Fibroblast of peridontal ligament (primary cell): ENCODE data around the gene CCBE1.
A peak's percentile ranks its signal among the peaks of the same experiment; 100 is the strongest.

Experiments
- DNase-seq: peaks from one replicate; pipeline ENCODE4 v3.0.0-alpha.2; 2010; ENCODE audit errors: extremely low read depth

Gene CCBE1

DNA sequence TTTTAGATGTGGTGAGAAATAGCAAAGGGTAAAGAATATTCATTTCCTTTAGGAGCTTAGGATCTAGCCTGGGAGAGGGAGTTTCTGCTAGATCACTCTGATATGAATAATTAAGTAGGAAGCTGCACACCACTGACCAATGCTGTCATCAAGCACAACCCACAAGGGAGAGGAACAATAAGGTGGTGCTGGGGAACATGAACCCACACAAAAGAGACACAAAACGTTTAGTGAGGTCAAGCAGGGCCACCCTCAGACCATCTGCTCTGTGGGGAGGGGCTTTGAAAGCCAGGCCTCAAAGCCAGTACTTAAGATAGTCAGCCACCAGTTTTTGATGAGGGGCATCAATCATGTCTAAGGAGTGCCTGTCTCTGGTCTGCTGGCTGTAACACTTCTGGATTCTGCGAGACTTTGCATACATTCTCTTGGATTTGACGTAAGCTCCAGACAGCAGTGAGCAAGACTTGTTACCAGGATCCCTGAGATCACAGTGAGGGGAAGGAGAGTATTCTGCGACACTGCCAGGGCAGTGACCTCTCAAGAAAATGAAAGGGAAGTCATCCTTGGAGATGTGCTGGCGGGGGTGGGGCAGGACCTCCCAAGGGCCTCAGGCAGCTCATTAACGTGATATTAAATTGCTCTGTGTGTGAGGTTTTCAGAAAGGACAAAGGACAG is 127.0 kb downstream of the CCBE1 start:
- no peak for DNase-seq

DNA sequence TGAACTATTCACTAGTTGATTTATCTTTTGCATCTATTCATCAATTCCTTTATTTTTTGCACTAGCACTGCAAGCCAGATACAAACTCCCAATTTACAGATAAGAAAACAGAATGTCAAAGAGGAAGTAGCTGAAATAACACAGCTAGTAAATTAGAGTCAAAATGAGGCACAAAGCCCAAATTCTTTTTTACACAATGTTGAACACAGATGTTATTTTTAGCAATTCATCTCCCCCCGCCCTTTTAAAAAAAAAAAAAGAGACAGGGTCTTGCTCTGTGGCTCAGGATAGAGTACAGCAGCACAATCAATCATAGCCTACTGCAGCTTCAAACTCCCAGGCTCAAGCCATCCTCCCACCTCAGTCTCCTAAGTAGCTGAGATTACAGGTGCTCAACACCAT is 127.8 kb downstream of the CCBE1 start:
- DNase-seq = no peak

- DNase-seq = no peak
These were observed 129.8 kb downstream of the CCBE1 start for GRCh38 chr18:59567431-59567830.

DNA sequence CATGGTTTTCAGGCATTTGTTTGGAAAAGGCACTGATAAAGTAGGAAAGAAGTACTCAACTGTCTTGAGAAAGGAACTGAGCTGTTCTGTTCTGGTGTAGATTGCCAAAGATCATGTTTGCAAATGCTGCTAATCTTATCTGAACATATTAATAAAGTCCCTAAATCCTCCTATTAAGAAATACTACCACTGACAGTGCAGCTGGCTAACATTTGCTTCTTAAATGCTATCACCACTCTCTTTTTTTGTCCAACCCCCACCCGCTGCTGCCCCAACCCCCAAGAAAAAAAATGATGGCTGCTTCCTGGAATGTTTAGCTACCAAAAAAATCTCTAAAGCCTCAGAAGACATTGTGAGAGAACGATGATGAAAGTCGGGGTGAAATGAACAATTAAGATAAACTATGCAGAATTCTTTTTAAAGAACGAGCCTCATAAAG is 130.7 kb downstream of the CCBE1 start:
- peak; percentile 32 for DNase-seq

- no peak for DNase-seq
These were observed 131.3 kb downstream of the CCBE1 start for GRCh38 chr18:59565957-59566356.

DNA sequence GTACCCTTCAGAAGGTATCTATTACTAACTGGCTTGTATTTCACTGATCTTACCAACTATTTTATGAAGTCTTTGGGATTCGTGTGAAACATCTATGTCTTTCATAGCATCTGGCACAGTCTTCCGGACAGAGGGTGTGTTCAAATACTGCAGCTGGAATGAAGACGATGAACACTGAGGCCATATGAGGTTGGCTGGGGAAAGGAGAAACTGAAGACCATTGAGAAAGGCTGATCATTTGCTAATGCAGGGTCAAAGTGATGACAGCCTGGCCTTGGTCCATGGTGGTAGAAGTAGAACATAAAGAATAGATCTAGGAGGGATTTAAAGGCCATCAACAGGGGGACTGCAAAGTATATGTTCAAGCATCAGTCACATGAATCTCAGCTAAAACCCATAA is 132.7 kb downstream of the CCBE1 start:
- no peak for DNase-seq

GRCh38 chr18:59563176-59563785 is 133.9 kb downstream of the CCBE1 start:
- DNase-seq = no peak

DNA sequence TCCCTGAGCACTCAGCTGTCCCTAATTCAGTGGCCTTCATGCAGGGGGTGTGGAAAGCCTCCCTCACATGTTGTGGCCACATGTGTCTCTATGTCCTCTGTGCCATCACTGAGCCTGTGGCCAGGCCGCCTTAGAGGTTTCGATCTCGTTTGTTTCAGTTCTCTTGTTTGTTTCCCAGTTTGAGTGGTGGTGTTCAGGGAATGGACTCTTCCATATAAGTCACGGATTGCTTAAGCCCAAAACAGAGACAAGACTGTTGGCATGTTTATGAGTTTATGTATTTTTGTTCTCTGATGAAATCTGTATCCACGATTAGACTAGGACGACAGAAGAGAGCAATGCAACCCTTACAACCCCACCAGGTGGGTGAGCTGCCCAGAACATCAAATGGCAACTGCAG is 134.5 kb downstream of the CCBE1 start:
- DNase-seq = no peak

GRCh38 chr18:59561612-59562011 is 135.6 kb downstream of the CCBE1 start:
- DNase-seq = no peak

DNA sequence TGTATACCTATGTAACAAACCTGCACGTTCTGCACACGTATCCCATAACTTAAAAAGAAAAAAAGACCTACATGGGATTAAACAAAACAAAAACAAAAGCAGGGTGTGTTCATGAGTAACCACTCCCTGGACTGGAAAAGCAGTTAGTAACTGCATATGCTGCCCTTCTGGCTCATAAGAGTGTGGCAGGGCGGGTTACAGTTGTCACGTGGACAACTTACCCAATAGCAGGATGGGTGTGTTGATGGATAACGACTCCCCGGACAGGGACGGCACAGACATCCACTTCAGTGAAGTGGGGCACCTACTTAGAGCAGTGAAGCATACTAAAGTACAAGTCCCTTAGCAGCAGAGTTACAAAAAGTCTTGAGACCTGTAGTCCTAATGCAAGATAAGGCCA is 136.7 kb downstream of the CCBE1 start:
- DNase-seq = no peak

DNA sequence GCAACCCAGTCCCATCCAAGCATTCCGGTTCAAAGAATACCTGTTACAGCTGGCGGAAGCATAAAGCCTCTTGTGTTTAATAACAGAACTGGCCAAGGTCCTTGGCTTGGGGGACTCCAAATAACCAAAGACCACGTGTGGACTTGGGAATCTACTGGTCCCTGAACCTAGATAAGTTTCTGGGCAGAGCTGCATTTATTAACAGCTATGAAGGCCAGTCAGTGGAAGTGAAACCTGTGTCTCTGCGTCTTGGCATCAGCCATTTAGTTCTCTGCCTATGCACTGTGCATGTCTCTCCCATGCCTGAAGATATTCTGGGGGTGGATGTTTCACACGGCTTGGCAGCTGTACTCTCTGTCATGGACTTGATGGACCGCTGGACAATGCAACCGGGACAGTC is 137.7 kb downstream of the CCBE1 start:
- no peak for DNase-seq

- peak; percentile 55 for DNase-seq
These were observed 141.1 kb downstream of the CCBE1 start for GRCh38 chr18:59555995-59556659.

GRCh38 chr18:59554796-59555335 is 142.4 kb downstream of the CCBE1 start:
- DNase-seq = no peak

DNA sequence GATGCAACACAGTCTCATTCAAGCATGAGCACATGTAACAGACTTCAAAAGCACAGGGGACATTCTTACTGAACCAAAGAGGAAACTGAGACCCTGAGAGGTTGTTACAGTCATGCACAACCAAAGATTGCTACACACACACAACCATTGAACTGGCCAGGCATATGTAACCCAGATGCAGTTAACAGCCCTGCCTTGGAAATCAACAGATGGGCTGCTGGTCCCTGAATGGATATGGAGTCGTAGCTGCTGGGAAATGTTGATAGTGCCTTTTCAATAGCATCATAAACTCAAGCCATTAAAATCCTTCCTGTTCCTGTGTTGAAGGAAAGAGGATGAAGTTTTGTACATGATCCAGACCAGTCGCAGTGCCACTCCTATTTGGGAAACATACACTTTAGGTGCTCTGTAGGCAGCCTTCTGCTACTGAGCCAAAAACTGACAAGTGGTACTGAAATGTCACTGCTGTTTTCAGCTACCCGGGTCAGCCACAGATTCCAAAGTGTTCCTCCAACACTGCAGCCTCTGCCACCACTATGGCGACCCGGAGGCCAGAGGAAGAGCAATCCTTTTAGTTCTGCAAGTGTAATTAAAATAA is 143.9 kb downstream of the CCBE1 start:
- no peak for DNase-seq

DNA sequence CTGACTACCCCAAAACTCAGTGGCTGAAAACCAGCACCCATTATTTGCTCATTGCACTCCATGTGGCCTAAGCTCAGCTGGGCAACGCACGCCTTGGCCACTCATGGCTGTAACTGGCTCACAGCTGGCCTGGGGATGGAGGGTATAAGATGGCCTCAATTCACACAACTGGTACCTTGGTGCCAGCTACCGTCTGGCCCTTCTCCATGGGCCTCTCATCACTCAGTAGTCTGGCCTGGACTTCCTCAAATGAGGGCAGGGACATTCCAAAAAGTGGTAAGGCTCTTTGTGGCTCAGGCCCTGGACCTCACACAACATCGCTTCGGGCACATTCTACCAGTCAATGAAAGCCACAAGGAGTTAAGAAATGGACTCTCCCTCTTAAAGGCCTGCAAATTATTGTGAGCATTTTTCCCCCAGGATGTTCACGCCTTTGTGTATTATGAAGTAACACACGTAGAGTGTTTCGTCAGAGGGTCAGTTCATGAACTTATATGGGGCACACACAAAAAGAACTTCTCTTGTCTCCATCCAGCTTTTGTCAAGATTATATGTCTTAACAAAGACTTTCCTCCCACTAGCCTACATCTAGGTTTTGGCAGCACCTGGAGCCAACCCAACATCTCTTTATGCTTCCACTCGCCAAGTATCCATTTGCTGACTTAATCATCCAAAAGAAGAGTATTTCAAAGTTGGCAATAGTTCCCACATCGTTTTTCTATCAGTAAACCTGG is 145.2 kb downstream of the CCBE1 start:
- DNase-seq = no peak

- peak; percentile 43 for DNase-seq
These were observed 147.1 kb downstream of the CCBE1 start for GRCh38 chr18:59550174-59550516.

DNA sequence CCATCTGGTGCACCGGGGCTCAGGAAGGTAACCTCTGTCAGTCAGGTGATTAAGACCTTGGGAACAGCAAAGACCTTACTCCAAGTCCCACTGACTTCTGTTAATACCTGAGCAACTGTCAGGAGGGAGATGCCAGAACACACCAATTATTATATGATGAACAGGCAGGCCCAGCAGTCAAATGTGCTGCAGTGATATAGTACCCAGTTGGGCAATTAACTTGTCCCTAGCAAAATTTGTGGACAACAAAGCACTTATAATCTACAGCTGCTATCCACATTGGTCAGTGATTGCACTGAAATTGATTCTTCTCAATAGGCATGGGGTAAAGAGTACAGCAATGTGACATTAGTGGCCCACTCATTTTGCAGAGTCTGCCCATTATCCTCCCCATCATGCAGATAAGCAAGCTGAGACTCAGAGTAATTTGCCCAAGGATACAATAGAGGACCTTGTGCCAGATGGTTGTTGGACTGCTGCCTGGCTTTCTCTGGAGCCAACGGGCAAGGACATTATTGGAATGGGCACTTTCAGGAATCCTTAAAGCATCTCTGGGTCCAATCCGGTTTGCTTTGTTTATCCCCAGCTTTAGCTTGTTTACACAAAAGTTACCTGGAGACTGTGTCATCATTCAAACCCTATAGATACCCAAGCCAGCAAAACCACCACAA is 147.6 kb downstream of the CCBE1 start:
- DNase-seq = peak; percentile 43

DNA sequence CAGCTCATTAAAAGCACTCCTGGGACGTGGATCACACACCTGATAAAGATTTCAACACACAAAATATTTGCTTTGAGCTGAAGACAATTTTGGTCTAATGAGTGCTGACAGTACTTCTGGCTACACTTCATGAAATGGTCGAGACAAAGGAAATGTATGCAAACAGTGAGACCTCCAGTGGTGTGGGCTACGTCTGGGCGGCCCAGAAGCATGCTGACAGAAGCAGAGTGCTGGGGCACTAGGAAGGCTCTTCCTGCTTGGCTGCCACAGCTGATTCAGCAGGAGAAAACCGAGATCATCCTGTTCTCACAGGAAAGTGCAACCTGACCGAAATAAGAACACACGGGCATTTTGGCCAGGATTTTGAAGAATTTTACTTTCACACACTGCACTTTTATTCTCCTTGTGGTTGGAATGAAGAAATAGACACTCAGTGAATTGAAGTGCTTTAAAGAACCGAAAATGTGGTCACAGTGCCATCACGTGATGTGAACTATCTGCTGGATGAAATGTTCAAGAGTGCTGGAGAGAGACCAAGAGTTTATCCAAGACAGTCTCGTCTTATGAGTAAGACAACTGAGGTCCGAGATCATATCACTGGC is 149.5 kb downstream of the CCBE1 start:
- DNase-seq = peak; percentile 94

DNA sequence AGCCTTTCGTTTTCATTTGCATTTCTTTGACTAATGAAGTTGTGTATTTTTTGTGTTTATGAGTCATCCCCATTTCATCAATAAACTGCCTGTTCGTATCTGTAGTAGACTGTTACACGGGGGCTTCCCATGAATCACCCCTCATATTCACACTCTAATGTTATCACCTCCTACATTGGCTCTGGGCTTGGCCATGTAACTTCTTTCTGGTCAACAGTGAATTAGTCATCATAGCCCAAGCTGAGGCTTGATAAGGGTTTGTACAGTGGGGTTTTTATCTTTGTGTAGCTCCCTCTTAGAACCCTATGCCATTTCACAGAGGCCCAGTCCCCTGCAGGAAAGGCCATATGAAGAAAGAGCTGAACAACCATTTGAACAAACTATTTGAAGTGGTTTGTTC is 151.0 kb downstream of the CCBE1 start:
- DNase-seq = peak; percentile 30

DNA sequence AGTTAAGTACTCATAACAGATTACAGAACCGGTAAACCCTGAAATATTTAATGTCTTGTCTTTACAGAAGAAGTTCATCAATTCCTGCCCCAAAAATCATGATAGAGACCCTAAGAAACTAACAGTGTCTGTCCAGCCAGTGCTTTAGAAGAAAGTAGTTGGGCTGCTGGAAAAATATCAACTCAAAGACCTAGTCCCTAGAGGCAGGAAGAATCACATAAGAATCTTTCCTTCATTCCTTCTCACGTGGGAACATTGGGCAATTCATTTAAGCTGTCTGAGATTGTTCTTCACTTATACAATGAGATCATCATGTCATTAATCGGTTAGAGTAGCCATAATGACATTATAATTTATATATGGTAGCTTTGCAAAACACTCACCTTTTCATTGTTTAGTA is 156.4 kb downstream of the CCBE1 start:
- peak; percentile 86 for DNase-seq

- peak; percentile 46 for DNase-seq
These were observed 156.9 kb downstream of the CCBE1 start for GRCh38 chr18:59540346-59540745.
